ENCODE data around the gene TSPAN18.
A peak's percentile ranks its signal among the peaks of the same experiment; 100 is the strongest.

TSPAN18 gene

DNA sequence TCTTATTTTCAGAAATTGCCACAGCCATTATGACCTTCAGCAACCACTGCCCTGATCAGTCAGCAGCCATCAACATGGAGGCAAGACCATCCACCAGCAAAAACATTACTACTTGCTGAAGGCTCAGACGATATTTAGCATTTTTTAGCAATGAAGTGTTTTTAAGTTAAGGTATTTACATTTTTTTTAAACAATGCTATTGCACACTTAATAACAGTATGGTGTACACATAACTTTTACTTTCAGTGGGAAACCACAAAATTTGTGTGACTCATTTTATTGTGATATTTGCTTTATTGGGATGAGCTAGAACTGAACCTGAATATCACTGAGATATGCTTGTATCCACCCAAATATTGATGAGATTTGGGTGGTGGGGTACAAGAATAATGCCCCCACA is 110.9 kb downstream of the TSPAN18 start:
- in situ Hi-C loops (cut with HindIII; ENCODE audit: low sequenced_read_pairs): no loop called here
- no peak for DNase-seq (ENCODE audit: low read depth)
- TF ChIP-seq, protein P1, sequence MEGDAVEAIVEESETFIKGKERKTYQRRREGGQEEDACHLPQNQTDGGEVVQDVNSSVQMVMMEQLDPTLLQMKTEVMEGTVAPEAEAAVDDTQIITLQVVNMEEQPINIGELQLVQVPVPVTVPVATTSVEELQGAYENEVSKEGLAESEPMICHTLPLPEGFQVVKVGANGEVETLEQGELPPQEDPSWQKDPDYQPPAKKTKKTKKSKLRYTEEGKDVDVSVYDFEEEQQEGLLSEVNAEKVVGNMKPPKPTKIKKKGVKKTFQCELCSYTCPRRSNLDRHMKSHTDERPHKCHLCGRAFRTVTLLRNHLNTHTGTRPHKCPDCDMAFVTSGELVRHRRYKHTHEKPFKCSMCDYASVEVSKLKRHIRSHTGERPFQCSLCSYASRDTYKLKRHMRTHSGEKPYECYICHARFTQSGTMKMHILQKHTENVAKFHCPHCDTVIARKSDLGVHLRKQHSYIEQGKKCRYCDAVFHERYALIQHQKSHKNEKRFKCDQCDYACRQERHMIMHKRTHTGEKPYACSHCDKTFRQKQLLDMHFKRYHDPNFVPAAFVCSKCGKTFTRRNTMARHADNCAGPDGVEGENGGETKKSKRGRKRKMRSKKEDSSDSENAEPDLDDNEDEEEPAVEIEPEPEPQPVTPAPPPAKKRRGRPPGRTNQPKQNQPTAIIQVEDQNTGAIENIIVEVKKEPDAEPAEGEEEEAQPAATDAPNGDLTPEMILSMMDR (IDR thresholded peaks at IDR 0.05; ENCODE audit: low read depth, low read length, missing control alignments): no peak
- H3K4me3 ChIP-seq (ENCODE audit: low read depth, low read length): no peak overlapping the region

GRCh38 chr11:44839458-44840084 is 112.8 kb downstream of the TSPAN18 start:
- no peak overlapping the region for H3K4me3 ChIP-seq (ENCODE audit: low read depth, low read length)
- in situ Hi-C loops (cut with HindIII; ENCODE audit: low sequenced_read_pairs): no loop called here
- no peak for DNase-seq (ENCODE audit: low read depth)
- TF ChIP-seq, protein P1 (IDR thresholded peaks at IDR 0.05; ENCODE audit: low read depth, low read length, missing control alignments): no peak

- in situ Hi-C loops (cut with HindIII; ENCODE audit: low sequenced_read_pairs): no loop called here
- TF ChIP-seq, protein P1 (IDR thresholded peaks at IDR 0.05; ENCODE audit: low read depth, low read length, missing control alignments): no peak
- no peak for DNase-seq (ENCODE audit: low read depth)
- H3K4me3 ChIP-seq (ENCODE audit: low read depth, low read length): no peak overlapping the region
Observed at GRCh38 chr11:44840085-44840478, 113.3 kb downstream of the TSPAN18 start.

DNA sequence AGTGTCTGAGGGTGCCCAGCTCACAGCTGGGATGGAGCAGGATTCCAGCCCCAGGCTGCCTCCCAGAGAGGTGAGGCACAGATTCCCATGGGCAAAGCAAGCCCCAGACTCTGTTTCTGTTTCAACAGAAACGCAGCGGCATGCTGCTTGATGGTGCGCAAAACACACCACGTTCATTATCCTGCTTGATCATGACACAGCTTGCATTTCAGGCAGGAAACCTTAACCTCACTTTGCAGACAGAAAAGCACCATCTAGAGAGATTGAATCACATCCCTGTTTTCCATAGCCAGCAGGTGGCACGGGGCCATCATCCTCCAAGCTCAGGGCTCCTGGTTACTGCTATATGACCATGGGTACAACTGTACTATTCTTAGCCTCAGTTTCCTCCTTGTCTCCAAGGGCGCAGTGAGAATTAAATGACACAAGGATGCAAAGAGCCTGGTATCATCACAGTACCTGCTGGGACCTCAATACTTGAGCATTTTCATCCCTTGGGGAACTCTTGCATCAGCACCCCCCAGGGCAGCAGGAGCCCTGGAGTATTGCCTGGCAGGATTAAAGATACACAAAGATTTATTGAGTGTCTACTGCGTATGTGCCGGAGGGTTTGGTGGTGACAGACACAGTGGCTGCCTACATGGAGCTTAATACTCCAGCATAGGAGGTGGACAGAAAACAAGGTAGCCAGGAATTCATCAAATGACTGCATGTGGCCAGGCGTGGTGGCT is 113.9 kb downstream of the TSPAN18 start:
- H3K4me3 ChIP-seq (ENCODE audit: low read depth, low read length): no peak overlapping the region
- in situ Hi-C loops (cut with HindIII; ENCODE audit: low sequenced_read_pairs): no loop called here
- DNase-seq (ENCODE audit: low read depth): no peak
- TF ChIP-seq, protein P1 (IDR thresholded peaks at IDR 0.05; ENCODE audit: low read depth, low read length, missing control alignments): no peak

DNA sequence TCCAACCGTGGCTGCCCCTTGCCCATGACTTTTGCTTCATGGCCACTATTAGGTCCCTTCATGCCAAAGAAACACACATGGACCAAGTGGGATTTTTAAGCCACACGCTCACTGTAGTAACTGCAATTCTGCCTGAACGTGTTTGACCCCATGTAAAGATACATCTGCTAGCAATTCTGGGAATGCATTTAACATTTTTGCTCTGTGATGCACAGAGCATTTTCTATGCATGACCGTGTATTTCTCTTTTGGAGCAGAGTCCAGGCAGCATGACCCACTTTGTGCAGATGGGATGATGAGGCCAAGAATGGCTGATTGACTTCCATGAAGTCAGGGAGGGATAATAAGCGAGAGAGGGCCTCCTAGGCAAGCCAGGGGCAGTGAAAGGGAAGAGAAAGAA is 115.5 kb downstream of the TSPAN18 start:
- H3K4me3 ChIP-seq (ENCODE audit: low read depth, low read length): no peak overlapping the region
- peak; percentile 62 for DNase-seq (ENCODE audit: low read depth)
- in situ Hi-C loops (cut with HindIII; ENCODE audit: low sequenced_read_pairs): no loop called here
- TF ChIP-seq, protein P1 (IDR thresholded peaks at IDR 0.05; ENCODE audit: low read depth, low read length, missing control alignments): no peak

GRCh38 chr11:44846852-44847251 is 120.1 kb downstream of the TSPAN18 start:
- no peak overlapping the region for H3K4me3 ChIP-seq (ENCODE audit: low read depth, low read length)
- in situ Hi-C loops (cut with HindIII; ENCODE audit: low sequenced_read_pairs): no loop called here
- DNase-seq (ENCODE audit: low read depth): no peak
- TF ChIP-seq, protein P1 (IDR thresholded peaks at IDR 0.05; ENCODE audit: low read depth, low read length, missing control alignments): no peak
